GM21737 (cell line): ENCODE data around the gene CGB8.

Source experiments
- ATAC-seq: cut with Tn5 transposase; IDR thresholded peaks from one replicate; pipeline ENCODE4 v1.9.1; 2021; ENCODE audit warnings: mild to moderate bottlenecking, moderate library complexity; ENCODE audit not compliant: unreplicated experiment

The CGB8 gene

DNA sequence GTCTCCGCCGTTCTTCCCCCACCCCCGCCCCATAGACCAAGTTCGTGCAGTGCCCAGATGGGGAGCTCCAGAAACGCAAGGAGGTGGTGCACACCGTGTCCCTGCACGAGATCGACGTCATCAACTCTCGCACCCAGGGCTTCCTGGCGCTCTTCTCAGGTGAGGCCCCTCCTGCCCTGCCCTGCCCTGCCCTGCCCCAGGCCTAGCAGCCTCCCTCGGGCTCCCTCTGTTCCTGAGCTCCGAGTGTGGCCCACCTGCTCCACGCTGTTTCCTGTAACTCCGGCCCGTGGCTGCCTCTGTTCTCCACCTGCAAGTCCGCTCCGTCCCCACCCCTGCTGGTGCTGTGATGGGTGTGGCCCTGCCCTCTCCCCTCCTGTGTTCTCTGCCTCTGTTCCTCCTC is 38.5 kb downstream of the CGB8 start:
- no peak for ATAC-seq

DNA sequence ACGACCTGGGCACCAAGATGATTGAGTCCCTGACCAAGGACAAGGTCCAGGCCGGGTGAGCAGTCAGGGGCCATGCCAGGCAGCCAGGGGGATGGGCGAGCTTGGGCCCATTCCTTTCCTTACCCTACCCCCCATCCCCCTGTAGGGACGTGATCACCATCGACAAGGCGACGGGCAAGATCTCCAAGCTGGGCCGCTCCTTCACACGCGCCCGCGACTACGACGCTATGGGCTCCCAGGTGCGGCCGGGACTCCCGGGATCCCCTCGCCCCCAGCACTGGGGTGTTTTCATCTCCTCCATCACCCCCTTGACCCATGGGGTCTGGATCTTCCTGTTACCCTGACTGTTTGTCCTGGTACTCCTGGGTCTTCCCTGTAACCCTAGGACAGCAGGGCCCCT is 39.1 kb downstream of the CGB8 start:
- ATAC-seq: no peak

DNA sequence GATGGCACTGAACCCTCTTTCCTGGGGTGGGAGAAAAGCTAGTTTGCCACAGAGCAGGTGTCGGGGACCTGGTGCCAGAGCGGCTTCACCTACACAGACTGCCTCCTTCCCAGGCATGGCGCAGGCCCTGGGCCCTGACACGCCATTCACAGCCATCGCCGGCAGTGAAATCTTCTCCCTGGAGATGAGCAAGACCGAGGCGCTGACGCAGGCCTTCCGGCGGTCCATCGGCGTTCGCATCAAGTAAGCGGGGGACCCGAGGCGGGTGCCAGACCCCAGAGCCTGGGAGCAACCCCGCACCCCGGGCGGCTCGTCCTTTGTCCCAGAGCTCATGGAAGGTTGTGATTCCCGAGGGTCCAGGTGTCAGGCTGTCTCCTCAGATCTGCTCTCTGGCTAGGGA is 42.0 kb downstream of the CGB8 start:
- no peak for ATAC-seq

DNA sequence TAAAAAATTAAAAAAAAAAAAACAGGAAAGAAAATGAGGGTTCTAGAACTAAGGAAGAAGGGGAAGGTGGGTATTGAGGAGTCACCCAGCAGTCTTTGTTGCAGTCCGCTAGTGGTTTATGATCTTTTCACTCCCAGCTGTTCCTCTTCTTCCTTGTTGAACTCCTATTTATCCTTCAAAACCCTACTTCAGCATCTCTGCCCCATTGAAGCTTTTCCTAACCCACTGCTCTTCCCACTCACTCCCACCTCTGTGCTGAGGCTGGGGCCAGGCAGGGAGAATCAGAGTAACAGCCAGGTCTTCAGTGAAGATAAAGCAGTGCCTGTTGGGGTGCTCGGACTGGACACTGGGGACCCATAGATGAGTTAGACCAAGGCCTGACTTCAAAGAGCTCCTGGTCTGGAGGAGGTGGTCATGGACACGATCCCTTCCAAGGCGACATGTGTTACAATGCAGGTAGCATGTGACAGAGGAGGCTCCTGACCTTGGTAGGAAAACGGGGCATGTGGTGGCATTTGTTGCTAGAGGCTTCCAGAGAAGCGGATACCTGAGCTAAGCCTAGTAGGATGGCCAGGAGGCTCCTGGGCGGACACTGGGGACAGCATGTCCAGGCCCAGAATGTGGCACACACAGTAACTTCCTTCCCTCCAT is 43.8 kb downstream of the CGB8 start:
- ATAC-seq: no peak

DNA sequence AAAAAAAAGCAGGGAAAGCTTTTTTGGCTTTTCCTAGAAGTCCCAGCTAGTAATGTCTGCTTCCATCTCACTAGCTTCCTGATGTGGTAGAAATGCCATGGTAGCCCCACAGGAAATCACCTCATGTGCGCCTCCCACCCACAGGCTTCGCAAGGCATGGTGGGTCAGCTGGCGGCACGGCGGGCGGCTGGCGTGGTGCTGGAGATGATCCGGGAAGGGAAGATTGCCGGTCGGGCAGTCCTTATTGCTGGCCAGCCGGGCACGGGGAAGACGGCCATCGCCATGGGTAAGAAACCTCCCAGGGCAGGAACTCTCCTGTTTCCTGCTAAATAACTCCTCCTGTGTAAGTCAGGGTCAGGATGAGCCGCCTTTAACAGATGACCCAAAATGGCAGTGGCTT is 44.8 kb downstream of the CGB8 start:
- ATAC-seq: no peak

DNA sequence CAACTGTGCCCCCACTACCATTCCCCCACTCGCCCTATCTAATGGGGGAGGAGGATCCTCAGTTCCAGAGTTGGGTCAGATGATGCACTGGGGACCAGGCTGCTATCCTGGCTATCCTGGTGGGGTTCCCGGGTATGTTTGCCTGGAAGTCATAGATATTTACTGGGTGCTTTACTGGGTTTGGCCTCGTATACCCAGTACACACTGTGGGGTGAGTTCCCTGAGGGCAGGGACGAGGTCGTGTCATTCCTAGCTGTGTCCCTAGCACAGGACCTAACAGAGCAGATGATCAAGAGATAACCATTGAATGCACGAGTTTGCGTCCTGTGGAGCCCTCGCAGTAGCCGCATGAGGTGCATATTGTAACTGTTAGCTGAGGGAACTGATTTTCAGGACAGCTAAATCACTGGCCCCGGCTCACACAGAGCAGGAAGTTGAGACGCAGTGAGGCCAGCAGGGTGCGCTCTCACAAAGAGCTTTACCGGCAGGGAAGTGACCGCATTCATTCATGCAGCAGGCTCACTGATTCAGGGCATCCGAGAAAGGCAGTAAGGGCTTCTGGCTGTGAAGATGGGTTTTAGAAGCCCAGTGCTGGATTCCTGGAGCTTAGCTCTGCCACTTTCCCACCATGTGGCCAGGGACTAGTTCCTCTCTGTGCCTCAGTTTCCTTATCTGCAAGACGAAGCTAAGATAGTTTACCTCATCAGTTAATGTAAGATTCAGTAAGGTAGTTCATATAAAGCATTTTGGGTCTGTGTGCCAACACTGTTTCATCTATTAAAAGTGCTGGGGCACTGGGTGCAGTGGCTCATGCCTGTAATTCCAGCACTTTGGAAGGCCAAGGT is 49.2 kb downstream of the CGB8 start:
- ATAC-seq: no peak

DNA sequence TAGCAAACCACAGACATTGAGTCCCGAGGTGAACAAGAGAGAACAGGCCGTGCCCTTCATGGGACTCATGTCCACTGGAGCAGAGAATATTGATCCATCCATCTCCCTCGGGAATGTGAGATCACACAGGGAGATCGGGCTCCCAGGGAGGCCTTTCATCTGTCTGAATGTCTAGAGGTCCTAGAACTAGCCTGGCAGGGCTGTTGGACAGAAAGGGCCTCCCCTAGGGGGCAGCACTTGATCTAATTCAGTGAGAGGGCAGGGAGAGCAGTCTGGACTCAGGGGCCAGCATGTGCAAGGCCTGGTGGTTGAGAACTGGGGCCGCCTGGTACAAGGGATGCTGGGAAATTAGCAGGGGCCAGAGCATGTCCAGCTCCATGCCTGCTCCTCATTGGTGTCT is 50.9 kb downstream of the CGB8 start:
- ATAC-seq: no peak
